Loucy (cell line): ENCODE data around the gene NEK3.
"Not testable (repeated sequence)": the region's sequence is repeated elsewhere in the genome, so short reads cannot be mapped to it uniquely, and the experiment has no call there.

Experiments
- H2AFZ ChIP-seq: fragments of 200-600 bp; sonication (generic); 2 replicates; pipeline ENCODE4 v1.6.0; 2016; ENCODE audit warnings: antibody characterized with exemption, mild to moderate bottlenecking, low read length, moderate library complexity
- H3F3A ChIP-seq: fragments of 200-600 bp; 2 replicates; pipeline ENCODE4 v1.6.0; 2016; ENCODE audit warnings: antibody characterized with exemption, low read depth, mild to moderate bottlenecking
- H3K27me3 ChIP-seq: fragments of 200-600 bp; sonication (generic); 2 replicates; pipeline ENCODE4 v1.6.1; 2014; ENCODE audit warnings: low read length, mild to moderate bottlenecking; ENCODE audit not compliant: insufficient read depth, poor library complexity, severe bottlenecking
- H3K36me3 ChIP-seq: fragments of 200-600 bp; sonication (generic); 2 replicates; pipeline ENCODE4 v1.6.1; 2016; ENCODE audit warnings: low read length; ENCODE audit not compliant: insufficient read depth
- H3K4me1 ChIP-seq: fragments of 200-600 bp; sonication (generic); 2 replicates; pipeline ENCODE4 v1.5.1; 2014; ENCODE audit warnings: low read length, mild to moderate bottlenecking; ENCODE audit not compliant: insufficient read depth, poor library complexity, severe bottlenecking
- H3K4me2 ChIP-seq: fragments of 200-600 bp; sonication (generic); 2 replicates; pipeline ENCODE4 v1.6.0; 2014; ENCODE audit warnings: antibody characterized with exemption, low read length, low read depth, mild to moderate bottlenecking; ENCODE audit not compliant: poor library complexity, severe bottlenecking
- H3K4me3 ChIP-seq: fragments of 200-600 bp; sonication (generic); 2 replicates; pipeline ENCODE4 v1.5.1; 2014; ENCODE audit warnings: low read length, mild to moderate bottlenecking, mixed read lengths; ENCODE audit not compliant: poor library complexity, severe bottlenecking
- H3K79me2 ChIP-seq: fragments of 200-600 bp; sonication (generic); 2 replicates; pipeline ENCODE4 v1.6.1; 2014; ENCODE audit warnings: low read length; ENCODE audit not compliant: insufficient read depth
- H3K9ac ChIP-seq: fragments of 200-600 bp; sonication (generic); 2 replicates; pipeline ENCODE4 v1.6.0; 2014; ENCODE audit warnings: mild to moderate bottlenecking, low read depth, low read length, moderate library complexity; ENCODE audit not compliant: poor library complexity, severe bottlenecking
- H3K9me2 ChIP-seq: fragments of 200-600 bp; sonication (generic); replicated peaks from 2 replicates; pipeline ENCODE4 v1.6.1; 2016; ENCODE audit warnings: low read depth, low read length, mixed read lengths
- H3K9me3 ChIP-seq: fragments of 200-600 bp; sonication (generic); 2 replicates; pipeline ENCODE4 v1.6.1; 2014; ENCODE audit warnings: mild to moderate bottlenecking, antibody characterized with exemption, low read length, low read depth; ENCODE audit not compliant: insufficient read depth
- H4K20me1 ChIP-seq: fragments of 200-600 bp; sonication (generic); 2 replicates; pipeline ENCODE4 v1.6.0; 2014; ENCODE audit warnings: antibody characterized with exemption, low read length, mild to moderate bottlenecking; ENCODE audit not compliant: insufficient read depth, poor library complexity, severe bottlenecking
- CTCF ChIP-seq: fragments of 200-600 bp; sonication (generic); conservative IDR thresholded peaks from 2 replicates; pipeline ENCODE4 v1.5.1; 2014; ENCODE audit warnings: mild to moderate bottlenecking, antibody characterized with exemption, low read length
- EZH2phosphoT487 ChIP-seq: fragments of 200-600 bp; IDR thresholded peaks from 2 replicates; pipeline ENCODE4 v1.6.1; 2018; ENCODE audit warnings: antibody characterized with exemption, mild to moderate bottlenecking, moderate library complexity, borderline replicate concordance

Gene NEK3

GRCh38 chr13:52091473-52091872 is 67.9 kb downstream of the NEK3 start:
- H3K36me3 ChIP-seq, result no peaks in the 10 kb centered on the region
- H3F3A ChIP-seq, result no peaks in the 10 kb centered on the region
- no peaks in the 10 kb centered on the region for H4K20me1 ChIP-seq
- H3K9ac ChIP-seq, result no peak overlapping the region
- H3K9me3 ChIP-seq, result no peaks in the 10 kb centered on the region
- no peaks in the 10 kb centered on the region for H3K79me2 ChIP-seq
- no peak overlapping the region for H2AFZ ChIP-seq
- H3K4me3 ChIP-seq, result no peak overlapping the region
- H3K9me2 ChIP-seq, result no peaks in the 10 kb centered on the region
- no peaks in the 10 kb centered on the region for H3K27me3 ChIP-seq
- no peak overlapping the region for H3K4me2 ChIP-seq
- TF ChIP-seq CTCF (no peak), EZH2phosphoT487 (no peak)
- no peaks in the 10 kb centered on the region for H3K4me1 ChIP-seq

GRCh38 chr13:52085421-52085820 is 74.0 kb downstream of the NEK3 start:
- Histone ChIP-seq H2AFZ (no peak overlapping the region), H3K9me2 (no peaks in the 10 kb centered on the region), H3K36me3 (no peaks in the 10 kb centered on the region), H3K9ac (no peak overlapping the region), H3K27me3 (no peaks in the 10 kb centered on the region), H4K20me1 (no peaks in the 10 kb centered on the region), H3K79me2 (no peaks in the 10 kb centered on the region), H3K9me3 (no peaks in the 10 kb centered on the region), H3K4me2 (no peak overlapping the region), H3F3A (no peaks in the 10 kb centered on the region), H3K4me1 (no peaks in the 10 kb centered on the region), H3K4me3 (no peak overlapping the region)
- TF ChIP-seq EZH2phosphoT487 (no peak), CTCF (no peak)

GRCh38 chr13:52084981-52085380 is 74.4 kb downstream of the NEK3 start:
- not testable (repeated sequence) for H3K9me3 ChIP-seq, H3K36me3 ChIP-seq, H3K4me2 ChIP-seq, H2AFZ ChIP-seq, H3K27me3 ChIP-seq, H3K9ac ChIP-seq, H3K79me2 ChIP-seq, H4K20me1 ChIP-seq, H3K9me2 ChIP-seq, H3K4me1 ChIP-seq, H3F3A ChIP-seq, H3K4me3 ChIP-seq
